NCI-H510A (cell line): ENCODE results near the gene SCLY.
"Not testable (repeated sequence)": the region's sequence is repeated elsewhere in the genome, so short reads cannot be mapped to it uniquely, and the experiment has no call there.

Experiments used
- DNase-seq: peaks from one replicate; lab custom pipeline; 2025; lab: John Stamatoyannopoulos, UW

Gene SCLY

DNA sequence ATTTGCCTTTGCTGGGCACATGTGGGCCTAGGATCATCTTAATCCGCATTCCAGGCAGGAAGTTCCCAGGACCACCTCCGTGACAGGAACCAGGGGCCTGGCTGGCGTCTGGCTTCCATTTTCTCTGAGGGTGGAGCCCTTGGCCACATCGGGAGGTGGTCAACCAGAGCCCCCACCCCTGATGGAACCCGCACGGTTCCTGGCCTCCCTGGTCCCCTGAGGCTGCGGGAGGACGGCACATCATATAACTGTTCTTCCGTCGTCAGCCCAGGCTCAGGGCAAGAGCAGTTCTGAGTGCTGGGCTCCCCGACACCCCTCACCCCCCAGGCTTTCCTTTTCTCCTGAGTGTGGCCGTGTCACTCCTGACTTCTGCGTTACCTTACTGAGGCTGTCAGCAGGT is 52.8 kb downstream of the SCLY start:
- no peak for DNase-seq

DNA sequence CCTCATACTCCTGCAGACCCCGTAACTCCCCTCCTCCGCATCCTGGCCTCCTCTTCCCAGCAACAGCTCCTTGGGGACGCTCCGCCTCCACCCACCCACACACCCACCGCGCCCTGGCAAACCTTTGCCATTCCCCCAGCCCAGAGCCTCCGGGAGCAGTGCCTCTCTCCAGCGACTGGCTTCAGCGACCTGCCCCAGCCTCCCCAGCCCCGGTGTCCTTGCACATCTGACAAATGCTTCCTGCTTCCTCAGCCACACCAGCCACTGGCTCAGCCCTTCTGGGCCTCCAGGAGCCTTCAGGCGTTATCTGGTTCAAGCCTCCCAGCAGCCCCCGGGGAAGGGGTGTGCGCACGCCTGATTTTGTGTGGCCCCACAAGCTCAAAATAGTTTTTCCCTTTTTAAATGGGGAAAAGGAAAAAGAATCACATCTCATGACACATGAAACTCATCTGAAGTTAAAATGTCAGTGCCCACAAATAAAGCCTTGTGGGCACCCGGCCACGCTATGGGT is 53.6 kb downstream of the SCLY start:
- DNase-seq, result no peak

DNA sequence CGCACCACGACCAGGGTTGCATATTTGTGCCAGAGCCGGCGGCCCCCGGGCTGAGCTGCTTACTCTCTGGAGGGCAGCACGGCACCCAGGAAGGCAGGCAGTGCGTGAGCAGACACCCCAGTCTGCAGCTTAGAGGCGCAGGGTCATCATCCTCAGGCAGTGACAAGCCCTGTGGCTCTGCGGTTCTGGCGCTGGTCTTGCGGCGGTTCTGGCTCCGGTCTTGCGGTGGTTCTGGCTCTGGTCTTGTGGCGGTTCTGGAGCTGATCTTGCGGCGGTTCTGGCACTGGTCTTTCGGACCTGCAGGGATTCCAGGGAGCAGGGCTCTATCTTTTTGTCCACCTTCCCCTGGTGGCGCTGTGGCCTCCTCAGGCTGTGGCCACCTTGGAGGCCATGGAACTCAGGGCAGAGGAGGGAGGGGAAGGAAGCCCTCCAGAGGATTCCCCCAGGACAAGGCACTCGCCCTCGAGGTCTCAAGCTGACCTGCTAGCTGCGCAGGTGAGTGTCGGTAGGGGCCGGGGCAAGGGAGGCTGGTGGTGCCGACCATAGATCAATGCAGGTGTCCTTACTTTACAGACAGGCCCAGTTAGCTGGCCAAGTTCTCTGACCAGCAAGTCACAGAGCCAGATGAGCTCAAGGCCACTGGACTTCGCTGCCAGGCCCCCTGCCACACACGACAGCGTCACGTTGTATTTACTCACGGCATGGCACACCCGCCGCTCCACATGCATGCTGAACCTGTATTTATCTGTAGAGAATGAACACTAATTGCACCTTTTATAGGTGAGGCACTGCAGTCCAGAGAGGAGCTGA is 54.3 kb downstream of the SCLY start:
- DNase-seq, result no peak

GRCh38 chr2:238115709-238116108 is 54.9 kb downstream of the SCLY start:
- not testable (repeated sequence) for DNase-seq

DNA sequence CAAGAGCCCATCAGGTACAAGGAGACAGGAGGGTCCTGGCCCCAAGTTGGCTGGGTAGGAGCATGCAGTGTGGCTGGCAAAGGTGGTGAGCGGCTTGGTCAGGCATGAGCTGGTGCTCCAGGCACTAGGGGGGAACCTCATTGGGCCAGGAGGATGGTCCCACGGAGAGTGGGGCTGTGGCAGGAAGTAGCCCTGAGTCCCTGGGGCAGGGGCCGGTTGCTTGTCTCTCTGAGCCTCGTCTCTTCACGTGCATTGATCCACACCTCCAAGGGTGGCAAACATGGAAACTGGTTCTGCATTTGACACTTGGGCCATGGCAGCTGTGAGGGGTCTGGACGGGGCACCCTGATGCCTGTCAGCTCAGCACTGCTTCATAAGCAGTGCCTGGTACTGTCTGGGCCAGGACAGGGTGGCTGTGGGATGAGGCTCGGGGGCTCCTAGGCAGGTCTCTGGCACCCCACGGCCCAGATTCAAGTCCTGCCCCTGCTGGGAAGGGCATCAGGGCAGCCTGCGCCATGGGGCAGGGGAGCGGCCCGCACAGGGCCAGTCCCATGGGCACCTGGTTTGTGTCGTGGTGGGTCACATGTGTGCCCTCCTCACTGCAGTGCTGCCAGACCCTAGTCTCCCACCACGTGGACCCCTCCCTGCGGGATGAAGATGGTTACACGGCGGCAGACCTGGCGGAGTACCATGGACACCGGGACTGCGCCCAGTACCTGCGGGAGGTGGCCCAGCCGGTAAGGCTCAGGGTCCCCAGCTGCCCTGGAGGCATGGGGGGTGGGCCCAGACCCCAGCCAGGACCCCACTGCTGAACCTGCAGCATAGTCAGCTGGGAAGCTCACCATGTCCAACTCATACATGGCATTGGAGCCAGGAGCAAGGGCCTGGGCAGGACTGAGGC is 55.7 kb downstream of the SCLY start:
- no peak for DNase-seq

- DNase-seq, result no peak
Observed at GRCh38 chr2:238117199-238118154, 56.7 kb downstream of the SCLY start.

- no peak for DNase-seq
Observed at GRCh38 chr2:238119756-238120462, 59.1 kb downstream of the SCLY start.

DNA sequence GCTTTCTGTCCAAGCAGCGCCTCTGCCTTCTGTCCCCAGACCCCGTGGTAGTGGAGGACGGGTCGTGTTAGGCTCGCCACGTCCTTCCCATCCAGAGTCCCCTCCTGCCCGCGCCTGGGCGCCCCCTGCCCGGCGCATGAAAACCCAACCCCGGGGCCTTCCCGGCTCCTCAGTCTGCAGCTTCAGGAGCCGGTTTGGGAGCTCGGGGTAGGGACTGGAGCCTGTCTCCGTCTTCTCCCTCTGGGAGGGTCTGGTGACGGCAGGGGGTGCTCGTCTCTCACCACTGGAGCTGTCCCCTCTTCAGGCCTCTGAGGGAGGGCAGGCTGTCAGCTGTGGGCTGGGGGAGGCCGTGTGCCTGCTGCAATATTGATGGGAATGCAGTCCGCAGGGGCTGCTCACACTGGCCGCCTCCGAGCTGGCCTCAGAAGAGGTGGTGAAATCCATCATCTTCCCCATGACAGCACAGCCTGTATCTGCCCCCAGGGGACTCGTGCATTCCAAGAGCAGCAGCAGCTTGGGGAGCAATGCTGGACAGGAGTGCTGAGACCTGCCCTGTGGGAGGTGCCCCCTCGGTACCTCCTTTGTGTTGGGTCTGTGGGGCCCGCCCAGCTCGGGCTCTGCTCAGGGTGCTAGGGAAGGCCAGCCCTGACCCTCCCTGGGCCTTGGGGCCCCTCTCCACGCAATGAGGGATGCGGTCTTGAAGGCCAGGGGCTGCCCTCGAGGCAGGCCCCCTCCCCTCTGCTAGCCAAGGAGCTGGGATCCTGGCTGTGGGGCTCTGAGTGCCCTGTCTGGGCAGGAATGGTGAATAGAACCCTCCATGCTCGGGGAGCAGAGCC is 59.9 kb downstream of the SCLY start:
- no peak for DNase-seq

- DNase-seq, result no peak
Observed at GRCh38 chr2:238121511-238122286, 60.9 kb downstream of the SCLY start.

DNA sequence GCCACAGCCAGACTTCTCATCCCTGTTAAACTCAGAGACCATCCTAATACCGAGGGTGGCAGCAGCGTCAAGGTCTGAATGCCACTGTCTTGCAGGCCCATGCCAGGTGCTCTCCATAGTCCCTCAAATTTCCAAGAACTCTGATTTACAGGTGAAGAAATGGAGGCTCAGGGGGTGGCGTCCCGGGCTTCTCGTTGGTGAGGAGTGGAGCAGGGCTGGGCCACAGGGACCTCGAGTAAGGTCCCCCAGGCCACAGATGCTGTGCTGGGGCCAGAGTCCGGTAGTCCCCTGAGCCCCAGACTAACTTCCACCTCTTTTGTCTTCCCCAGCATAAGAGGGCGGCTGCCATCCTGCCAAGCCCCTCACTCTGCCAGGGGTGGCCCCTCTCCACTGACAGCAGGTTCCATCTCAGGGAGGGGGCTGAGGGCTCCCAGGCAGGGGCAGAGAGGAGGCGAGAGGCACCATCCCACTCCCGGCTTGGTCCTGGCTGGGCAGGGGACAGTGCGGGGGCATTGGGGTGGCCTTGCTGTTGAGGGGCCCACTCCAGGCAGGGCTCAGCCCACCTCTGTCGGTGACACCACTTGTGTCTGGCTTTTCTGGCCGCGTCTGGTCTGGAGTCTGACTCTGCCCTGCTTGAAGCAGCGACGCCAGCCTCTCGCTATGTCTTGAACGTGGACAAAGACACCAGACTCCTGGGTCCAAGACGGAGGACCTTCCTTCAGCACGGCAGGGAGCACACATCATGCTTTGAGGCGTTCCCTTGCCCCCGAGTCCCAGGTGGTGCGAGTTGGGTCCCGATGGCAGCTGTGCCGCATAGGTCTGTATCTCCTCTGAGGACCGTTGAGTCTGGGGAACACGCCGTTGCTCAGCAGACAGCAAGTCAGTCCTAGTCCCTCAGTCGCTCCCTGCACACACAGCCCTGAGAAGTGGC is 61.8 kb downstream of the SCLY start:
- no peak for DNase-seq

- no peak for DNase-seq
Observed at GRCh38 chr2:238123218-238123971, 62.6 kb downstream of the SCLY start.

DNA sequence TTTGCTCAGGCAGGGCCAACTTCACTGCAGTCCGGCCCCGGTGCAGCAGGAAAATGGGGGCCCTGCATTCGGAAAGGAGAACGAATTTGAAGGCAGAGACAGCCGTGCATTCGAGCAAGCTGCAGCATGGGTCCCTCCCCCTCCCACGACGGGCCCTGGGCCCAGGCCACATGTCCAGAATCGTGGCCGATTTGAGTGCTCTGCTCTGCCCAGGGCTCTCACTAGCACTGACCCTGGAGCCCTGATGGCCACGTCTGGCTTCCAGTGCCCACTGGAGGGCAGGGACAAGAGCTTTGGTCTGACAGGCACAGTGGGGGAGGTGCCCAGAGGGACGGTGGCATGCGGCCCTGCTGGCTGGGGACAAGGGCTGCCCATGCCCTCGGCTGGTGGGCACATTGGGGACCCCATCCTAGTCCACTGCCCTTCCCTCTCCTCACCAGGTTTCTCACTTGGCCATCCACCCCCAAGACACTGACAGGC is 63.2 kb downstream of the SCLY start:
- DNase-seq, result no peak

DNA sequence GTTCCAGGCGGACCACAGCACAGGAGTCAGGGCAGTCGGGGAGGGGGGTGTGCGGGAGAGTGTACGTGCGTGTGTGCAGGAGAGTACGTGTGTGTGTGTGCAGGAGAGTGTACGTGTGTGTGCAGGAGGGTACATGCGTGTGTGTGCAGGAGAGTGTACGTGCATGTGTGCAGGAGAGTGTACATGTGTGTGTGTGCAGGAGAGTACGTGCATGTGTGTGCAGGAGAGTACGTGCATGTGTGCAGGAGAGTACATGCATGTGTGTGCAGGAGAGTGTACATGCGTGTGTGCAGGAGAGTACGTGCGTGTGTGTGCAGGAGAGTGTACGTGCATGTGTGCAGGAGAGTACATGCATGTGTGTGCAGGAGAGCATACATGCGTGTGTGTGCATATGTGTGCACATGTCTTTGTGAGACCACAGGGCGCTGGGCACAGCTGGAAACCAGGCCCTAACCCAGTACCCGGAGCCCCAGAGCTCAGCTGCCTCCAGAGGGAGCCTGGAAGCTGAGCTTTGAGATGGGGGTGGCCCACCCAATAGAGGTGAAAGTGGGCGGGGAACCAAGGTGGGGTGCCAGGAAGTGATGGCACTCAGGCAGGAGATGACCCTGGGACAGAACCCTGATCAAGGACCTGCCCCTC is 63.8 kb downstream of the SCLY start:
- no peak for DNase-seq

DNA sequence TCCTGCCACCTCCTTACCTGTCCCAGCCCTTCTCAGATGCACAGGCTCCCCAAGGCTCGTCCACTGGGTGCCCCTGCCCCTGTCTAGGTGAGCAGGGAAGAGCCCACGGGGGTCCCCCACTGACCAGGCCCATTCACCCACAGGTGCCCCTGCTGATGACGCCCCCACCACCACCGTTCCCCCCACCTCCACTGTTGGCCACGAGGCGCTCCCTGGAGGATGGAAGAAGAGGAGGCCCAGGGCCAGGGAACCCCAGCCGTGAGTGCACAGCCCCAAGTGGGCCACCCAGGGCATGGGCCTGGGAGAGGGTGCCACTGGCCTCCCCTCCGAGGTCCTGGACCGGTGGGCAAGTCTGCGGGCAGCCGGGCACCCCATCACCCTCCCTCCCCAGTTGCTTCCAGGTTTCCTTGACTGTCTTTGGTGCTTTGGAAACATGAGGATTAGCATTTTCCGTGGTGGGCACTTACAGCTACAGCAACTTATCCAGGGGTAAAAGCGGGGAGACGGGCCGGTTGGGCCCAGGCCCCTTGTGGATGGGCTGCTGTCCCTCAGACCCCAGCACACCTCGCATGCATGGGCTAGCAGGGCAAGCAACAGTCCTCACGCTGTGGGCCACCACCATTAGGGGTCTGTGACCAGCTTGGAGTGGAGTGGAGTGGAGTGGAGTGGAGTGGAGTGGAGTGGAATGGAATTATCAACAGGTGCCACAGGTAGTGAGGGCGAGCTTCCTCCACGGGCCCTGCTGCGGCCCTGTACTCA is 64.5 kb downstream of the SCLY start:
- no peak for DNase-seq

GRCh38 chr2:238126338-238126737 is 65.5 kb downstream of the SCLY start:
- DNase-seq, result no peak

DNA sequence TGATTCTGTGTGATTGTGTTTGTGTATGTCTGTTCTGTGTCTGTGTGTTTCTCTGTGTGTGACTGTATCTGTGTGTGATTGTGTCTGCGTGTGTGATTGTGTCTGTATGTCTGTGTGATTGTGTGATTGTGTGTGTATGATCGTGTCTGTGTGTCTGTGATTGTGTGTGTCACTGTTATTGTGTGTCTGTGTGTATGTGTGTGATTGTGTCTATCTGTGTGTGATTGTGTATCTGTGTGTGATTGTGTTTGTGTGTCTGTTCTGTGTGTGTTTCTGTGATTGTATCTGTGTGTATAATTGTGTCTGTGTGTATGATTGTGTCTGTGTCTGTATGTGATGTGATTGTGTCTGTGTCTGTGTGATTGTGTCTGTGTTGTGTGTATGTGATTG is 66.0 kb downstream of the SCLY start:
- no peak for DNase-seq
